ENCODE results near the gene FYN.
"Not testable (repeated sequence)": the region's sequence is repeated elsewhere in the genome, so short reads cannot be mapped to it uniquely, and the experiment has no call there.

Gene FYN

DNA sequence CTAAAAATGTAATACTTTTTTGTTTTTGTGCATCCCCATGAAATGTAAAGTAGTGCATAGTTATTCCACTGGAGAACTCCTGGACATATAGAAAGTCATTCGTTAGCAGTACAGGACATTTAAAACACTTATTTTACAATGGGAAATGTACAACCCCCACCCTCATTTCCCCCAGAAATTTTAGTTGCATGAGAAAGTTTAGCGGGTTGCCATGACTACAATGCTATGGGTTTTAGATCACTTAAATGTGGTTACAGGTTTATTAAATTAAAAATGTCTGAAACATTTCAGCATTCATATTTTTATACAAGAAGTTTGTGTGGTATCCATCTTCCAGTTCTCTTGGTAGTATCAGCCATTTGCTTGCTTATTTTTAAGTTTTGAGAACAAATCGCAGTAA is 212.7 kb downstream of the FYN start:
- no peak for DNase-seq (ENCODE audit: low spot score)

DNA sequence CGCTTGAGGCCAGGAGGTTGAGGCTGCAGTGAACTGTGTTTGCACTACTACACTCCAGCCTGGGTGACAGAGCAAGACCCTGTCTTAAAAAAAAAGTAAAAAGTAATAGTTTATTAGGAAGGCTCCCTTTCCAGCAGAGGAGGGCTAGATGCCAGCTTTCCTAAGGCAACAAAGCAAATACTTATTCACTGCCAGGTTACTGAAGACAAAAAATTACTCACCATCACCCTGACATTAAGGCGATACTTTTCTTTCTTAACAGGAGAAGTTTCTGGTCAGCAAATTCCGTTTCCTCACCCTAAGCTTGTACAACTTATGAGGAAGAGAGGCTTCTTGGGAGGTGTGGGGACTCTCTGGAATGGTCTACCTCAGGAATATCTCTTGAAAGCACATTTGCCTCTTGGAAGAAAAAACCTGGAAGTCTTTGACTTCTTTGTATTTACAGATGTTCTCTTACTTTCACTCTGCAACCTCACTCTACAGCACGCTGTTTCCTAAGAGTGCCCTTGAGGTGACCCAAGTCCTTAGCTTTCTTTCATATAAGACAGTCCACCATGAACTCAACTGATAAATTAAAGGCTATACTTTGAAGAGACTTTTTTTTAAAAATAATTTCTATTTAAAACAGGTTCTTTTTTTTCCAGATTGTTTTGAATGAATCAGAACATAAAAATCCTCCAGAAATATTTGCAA is 214.6 kb downstream of the FYN start:
- no peak for DNase-seq (ENCODE audit: low spot score)

DNA sequence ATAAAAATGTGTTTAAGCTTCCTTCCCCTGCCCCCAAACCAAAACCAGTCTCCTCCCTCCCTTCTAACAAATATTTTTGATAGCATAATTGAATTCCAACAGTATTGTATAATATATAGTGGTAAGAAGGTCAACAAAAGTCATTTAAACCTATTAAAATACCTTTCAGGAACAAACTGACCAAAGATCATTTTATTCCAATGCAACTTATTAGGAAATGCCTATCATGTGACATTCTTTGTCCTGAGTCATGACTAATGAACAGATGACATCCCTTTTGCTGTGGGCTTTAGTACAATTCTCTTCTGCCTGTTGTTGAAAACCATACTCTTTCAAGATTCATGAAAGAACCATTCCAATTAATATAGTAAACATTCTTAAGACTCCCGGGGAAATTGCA is 216.1 kb downstream of the FYN start:
- no peak for DNase-seq (ENCODE audit: low spot score)

DNA sequence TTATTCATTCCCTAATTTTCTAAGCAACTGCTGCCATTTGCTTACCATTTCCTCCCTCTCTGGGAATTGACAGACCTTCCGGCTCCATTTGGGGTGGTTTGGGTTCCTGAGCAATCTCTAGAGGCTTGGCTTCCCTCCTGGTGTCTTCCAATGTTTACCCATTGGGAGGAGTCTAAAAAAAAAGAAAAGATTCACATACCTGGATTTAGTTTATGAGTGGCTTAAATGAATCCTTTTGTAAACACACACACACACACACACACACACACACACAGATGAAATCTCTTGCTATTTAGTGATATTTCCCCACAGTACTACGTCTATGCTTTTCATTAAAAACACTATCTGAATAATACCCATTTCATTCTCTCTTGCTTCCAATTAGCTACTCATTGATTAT is 219.3 kb downstream of the FYN start:
- DNase-seq (ENCODE audit: low spot score): no peak

DNA sequence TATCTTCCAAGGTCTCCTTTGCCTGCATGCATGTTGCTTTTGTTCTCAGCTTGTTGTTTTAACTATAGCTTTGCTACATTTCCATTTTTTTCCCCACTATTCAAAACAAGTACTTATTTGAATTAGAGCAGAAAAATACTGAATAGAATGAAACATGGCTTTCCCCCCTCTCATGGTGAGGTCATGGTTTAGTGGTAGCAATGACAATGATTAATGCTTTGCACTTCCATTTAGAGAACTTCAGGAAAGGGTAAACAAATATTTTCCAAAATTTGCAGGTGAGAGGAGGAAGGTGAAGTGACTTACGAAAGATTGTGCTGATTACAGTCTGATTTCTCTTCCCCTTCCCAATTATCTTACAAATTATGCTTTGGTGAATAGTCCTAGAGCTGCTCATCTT is 219.8 kb downstream of the FYN start:
- DNase-seq (ENCODE audit: low spot score): no peak

DNA sequence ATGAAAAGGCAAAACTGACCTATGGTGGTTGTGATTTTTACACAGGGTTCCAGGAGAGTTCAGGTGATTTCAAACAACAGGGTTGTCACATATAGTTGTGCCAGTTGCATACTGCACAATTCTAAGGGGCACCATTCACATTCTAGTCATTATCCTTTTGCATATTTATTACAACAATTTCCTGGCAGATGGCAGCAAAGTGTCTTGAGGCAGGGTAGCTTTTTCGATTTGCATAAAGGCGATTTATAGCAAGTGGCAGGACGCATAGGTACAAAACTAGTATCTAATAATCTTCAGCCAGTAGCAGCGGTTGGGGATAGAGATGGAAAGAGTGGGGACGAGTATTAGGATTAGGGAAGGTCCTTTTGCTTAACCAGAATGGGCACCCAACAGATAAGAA is 221.1 kb downstream of the FYN start:
- DNase-seq (ENCODE audit: low spot score): no peak

DNA sequence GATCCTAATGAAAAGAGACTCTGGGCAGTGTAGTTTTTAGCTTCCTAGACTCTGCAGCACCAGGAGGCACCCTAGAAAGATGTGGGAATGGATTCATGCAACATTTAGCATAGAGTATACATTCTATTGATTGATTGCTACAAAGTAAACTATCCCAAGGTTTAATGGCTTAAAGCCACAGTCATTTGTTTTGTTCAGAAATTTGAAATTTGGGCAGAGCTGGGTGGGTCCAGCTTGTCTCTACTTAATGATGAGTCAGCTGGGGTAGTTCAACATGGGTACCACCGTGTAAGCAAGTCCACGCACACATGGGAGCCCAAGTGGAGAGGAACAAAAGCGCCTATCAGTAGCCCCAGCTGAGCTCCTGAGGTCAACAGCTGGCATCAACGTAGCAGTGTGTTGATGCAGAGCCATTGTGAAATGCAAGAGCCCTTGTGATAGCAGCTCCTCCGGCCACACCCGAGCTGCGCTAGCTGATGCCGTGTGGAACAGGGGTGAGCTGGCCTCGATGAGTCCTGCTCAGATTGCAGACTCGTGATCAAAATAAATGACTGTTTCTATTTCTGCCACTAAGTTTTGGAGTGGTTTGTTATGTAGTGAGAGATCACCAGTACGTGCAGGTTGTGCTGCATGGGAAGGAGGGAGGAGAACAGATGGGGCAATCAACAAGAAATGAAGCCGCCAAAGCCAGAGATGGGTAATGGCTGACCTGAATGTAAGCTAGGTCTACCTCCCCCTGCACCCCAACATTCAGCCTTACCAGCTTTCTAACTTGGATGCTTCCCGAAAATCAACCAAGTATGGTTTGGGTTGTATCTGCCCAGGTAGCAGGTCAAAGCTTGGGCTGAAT is 221.8 kb downstream of the FYN start:
- no peak for DNase-seq (ENCODE audit: low spot score)

DNA sequence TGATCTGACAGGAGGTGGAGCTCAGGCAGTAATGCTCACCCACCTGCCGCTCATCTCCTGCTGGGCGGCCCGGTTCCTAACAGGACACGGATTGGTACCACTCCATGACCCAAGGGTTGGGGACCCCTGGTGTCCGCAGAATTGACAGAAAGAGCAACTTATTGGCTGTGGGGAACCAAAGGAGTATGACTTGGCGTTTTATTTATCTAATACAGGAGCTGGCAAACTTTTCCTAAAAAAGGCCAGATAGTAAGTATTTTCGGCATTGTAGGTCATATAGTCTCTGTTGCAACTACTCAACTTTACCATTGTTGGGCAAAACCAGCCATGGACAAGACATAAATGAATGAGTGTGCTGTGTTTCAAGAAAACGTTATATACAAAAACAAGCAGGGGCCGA is 223.2 kb downstream of the FYN start:
- no peak for DNase-seq (ENCODE audit: low spot score)

DNA sequence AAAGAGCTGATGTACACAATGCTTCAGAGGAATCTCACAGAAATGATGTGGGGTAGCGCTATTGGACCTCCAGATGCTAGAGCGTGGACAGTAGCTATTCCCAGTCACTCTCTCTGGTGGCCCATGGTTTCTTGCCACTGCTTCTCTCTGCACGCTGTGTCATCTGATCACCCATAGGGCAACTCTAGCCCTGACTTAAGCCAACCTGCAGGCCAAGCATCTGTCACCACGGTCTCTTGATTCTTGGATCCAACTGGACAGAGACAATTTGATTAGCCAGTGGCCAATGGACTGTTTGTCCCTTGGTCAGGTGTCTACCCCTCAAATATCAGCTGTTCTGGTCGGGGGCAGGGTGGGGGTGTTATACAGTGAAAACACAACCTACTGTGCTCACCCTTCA is 225.2 kb downstream of the FYN start:
- DNase-seq (ENCODE audit: low spot score): no peak

DNA sequence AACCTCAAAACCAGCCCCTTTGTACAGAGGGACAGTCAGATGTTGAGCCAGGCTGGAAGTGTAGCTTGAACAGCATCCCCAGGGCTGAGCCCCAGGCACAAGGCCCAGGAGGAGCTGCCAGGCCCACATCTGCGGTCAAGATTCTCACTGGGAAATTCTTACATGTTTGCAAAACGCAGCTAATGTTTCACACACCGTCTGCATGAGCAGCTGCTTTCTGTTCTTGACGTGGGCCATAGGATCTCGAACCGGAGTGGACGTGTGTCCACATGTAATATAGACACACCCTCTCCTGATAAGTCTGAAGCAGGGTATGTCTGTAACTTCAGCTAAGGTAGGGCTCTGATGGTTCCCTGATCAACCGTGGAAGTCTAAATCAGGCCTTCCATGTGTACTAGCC is 226.3 kb downstream of the FYN start:
- DNase-seq (ENCODE audit: low spot score): no peak

DNA sequence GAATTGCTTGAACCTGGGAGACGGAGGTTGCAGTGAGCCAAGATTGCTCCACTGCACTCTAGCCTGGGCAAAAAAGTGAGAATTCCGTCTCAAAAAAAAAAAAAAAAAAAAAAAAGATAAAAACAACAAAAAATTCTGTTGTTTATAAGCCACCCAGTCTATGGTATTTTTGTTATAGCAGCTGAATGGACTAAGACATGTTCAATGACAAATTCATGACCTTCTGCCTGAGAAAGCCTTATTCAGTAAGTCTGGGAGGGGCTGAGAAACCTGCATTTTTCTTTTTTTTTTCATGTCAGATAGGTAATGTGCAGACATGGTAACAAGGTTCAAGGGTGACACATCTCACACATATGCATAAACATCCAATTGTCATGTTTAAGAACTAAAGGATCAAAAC is 227.2 kb downstream of the FYN start:
- DNase-seq (ENCODE audit: low spot score): no peak

DNA sequence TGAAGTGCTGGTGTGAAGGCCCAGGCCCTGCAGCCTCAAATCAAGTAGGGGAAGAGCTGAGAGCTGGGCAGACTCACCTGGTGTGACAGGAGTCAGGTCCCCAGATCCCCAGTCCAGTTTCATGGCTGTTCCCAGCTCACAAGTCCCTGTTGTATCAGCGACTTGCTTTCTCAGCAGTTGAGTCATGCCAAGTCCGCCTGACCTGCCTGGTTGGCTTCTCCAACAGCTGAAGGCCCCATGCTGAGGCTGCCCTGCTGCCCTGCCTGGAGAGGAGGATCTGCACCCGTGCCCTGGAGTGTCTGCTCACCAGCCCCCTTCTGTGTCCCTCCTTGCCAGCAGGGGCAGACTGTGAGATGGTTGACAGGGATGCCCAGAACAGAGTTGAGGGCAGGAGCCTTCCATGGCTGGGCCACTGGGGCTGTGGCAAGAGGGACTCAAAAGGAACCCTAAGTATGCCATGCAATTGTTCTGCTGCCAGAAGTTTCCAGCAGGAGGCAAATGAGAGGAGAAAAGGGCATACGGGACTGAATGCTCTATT is 228.3 kb downstream of the FYN start:
- DNase-seq (ENCODE audit: low spot score): no peak

DNA sequence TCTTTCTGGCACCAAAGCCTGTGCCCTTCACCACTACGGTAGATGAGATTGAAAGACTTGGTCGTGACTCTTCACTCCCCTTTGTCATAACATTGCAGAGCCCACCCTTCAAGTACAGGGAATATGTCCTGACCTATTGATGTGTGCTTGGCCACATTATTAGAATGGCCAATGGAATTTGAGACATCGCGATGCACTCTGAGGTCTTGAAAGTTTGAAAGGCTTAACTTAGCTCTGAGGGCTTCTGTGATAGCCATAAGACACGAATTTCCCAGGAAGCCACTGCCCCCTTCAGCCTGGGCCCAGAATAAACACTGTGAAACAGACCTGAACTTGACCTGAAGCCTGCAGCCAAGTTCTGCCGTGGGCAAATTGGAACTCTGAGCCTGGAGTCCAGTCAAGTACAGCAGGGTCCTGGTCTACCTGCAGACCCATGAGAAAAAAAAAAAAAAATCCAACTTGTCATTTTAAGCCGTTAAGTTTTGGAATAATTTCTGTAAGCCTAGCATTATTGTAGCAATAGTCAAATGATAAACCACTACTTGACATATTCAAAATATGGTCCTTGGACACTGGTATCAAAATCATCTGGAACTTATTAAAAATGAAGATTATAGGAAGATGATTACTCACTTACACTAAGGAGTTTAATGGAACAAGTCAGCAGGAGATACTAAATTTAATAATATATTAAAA is 230.6 kb downstream of the FYN start:
- peak; percentile 70 for DNase-seq (ENCODE audit: low spot score)

DNA sequence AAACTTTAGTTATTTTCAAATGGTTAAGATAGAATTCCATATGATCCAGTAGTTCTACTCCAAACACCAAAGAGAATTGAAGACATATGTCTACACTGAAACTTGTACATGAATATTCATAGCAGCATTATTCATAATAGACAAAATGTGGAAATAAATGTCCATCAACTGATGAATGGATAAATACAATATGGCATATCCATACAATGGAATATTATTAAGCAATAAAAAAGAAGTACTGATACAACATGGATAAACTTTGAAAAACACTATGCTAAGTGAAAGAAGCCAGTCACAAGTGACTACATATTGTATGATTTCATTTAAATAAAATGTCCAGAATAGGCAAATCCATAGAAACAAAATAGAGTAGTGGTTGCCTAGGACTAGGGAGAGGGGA is 234.0 kb downstream of the FYN start:
- no peak for DNase-seq (ENCODE audit: low spot score)

DNA sequence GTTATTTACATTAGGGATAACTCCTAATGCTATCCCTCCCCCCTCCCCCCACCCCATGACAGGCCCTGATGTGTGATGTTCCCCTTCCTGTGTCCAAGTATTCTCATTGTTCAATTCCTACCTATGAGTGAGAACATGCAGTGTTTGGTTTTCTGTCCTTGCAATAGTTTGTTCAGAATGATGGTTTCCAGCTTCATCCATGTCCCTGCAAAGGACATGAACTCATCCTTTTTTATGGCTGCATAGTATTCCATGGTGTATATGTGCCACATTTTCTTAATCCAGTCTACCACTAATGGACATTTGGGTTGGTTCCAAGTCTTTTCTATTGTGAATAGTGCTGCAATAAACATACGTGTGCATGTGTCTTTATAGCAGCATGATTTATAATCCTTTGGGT is 238.3 kb downstream of the FYN start:
- not testable (repeated sequence) for DNase-seq (ENCODE audit: low spot score)

DNA sequence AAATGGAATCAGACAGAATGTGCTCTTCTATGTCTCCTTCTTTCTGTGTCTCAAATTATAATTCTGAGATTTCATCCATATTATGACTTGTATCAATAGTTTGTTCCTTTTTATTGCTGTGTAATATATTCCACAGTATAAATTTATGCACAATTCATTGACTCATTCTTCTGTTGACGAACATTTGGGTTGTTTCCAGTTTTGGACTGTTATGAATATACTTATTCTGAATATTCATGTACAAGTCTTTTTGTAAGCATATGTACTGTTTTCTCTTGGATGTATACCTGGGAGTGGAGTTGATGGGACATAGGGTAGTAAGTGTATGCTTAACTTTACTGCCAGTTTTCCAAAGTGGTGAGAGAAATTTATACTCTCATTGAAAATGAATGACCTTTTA is 239.4 kb downstream of the FYN start:
- no peak for DNase-seq (ENCODE audit: low spot score)

DNA sequence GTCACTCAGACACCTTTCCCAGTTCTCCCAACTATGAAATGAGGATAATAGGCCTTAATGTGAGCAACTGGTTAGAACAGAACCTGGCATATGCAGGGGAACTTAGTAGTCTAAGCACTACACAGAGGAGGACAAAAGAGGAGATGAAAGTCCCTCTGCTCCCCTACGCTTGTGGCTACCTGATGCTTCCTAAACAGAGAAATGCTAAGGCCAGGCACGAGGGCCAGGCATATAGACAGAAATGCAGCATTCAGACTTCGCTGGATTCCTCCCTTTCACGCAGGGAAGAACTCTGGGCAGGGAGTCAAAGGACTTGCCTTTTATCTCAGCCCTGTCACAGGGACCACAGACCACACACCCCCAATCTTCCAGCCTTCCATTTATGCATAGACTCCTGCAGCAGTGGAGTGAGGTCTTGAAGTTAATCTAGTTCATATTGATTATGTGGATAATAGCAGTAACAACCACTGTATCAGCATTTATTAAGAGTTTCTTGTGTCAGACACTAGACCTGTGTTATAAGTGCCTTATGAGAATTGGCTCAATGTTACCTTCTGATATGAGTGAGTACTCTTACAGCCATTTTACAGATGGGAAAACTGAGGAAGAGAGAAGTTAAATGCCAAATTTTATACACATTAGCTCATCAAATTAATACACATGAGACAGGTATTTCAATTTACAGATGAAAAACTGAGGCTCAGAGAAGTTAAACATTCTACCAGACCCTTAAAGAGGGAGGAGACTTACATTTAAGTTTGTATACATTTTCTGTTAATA is 240.6 kb downstream of the FYN start:
- DNase-seq (ENCODE audit: low spot score): no peak

DNA sequence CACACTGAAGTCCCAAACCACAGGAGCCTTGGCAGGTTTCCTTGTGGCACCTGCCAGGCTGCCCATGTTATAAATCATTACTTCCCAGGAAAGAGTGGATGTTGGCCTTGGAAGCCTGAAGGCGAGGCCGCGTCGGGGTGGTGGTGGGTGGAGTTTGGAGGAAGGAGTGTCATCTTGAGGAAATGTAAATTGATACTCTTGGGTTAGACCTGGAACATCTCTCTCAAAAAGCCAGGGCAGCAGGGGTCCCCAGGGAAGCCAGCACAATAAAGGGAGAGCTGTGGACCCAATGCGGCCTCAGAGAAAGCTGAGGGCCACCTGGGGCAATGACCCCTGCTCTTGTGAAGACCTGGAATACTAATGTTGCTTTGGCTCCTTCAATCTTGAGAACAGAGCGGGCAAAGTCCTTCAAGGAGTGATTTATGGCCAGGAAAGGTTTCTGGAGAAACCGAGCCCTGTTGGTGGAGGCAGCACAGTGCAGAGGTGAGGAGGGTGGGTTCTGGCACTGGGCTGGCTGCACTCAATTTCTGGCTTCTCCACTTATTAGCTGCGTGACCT is 241.3 kb downstream of the FYN start:
- no peak for DNase-seq (ENCODE audit: low spot score)

DNA sequence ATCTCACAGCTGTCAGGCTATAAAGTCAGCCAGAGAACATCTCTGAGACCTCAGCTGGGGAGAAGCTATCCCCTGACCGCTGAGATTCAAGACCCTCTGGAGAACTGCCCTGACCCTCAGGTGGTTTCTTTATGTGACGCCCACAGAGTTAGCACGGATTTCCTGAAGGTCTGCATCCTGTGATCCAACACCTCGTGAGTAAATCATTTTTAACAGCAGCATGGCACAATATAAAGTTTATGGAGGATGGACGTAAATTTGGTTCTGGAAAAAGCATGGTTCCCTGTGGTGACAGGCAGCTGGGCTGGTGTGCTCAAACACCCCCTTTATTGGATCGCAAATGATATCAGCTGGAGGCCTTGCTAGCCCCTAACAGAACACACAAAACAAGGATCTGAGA is 242.2 kb downstream of the FYN start:
- DNase-seq (ENCODE audit: low spot score): no peak

DNA sequence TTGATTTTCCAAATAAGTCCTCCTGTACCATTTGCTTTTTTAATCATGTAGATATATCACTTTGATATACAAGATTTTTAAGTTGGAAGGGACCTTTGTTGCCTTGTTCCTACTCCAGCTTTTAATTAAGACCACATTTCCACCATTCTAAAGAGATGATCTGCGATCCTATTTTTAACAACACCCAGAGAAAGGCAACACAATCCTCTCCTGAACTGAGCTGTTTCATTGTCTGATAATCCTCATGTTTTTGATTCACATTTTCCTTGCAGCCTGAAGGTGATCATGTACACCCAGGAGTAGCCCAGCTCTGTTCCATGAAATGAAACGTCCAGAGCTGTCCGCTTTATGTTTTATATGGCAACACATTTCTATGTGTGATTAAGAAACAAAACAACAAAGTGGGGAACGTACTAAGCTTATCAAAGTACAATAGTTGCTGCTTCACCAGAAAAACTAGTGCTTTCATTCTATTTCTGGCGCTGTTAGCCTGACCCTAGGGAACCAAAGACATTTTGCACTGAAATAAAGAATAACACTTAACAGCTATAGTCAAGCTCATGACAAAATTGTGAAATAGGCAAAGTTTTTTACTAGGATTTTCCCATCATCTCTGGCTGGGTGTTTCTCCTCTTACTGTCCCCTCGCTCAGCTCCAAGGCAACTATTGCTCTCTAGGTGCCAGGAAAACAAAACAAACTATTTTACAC is 245.0 kb downstream of the FYN start:
- no peak for DNase-seq (ENCODE audit: low spot score)

DNA sequence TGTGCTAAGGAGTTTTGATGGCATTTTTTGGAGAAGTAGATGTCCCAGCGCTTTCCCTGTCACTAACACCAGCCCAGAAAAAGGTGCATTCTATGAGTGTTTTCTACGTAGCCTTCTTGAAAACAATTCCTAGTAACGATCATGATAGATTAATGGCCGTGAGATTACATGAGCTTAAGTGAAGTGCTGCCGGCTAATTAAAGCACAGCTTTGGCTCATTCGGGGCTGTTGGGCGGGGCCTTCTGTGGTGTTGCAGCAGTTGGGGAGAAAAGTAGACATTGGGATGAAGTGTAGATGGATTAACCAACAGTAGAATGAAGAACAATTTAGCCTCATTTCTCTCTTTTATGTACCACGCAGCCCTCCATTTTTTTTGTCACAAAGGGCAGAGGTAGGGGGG is 246.8 kb downstream of the FYN start:
- DNase-seq (ENCODE audit: low spot score): peak; percentile 88
